Suprapubic skin (tissue), 4 donors: ENCODE results near the gene EML3. TPM values are rescaled to one million over a fixed set of nuclear protein-coding genes. Genes with fewer than 3 reads are reported as not detected.
"Not testable (repeated sequence)": the region's sequence is repeated elsewhere in the genome, so short reads cannot be mapped to it uniquely, and the experiment has no call there.

Source experiments
- DNase-seq, 2 donors: peaks; one replicate each; pipeline ENCODE4 v3.0.0-alpha.2; 2019; ENCODE audit warnings: low spot score in 2 of 2
- H3K27ac ChIP-seq: fragments of 200-600 bp; sonication (generic); one replicate; pipeline ENCODE4 v1.5.1; 2019
- H3K27me3 ChIP-seq: fragments of 200-600 bp; sonication (generic); one replicate; pipeline ENCODE4 v1.5.1; 2019
- H3K36me3 ChIP-seq: fragments of 200-600 bp; sonication (generic); one replicate; pipeline ENCODE4 v1.5.1; 2019
- H3K4me1 ChIP-seq: fragments of 200-600 bp; sonication (generic); one replicate; pipeline ENCODE4 v1.5.1; 2019
- H3K4me3 ChIP-seq: fragments of 200-600 bp; sonication (generic); one replicate; pipeline ENCODE4 v1.5.1; 2019; ENCODE audit warnings: mild to moderate bottlenecking
- H3K9me3 ChIP-seq: fragments of 200-600 bp; sonication (generic); one replicate; pipeline ENCODE4 v1.5.1; 2019
- EP300 ChIP-seq: sonication (generic); formaldehyde crosslinking; IDR thresholded peaks from one replicate; pipeline ENCODE4 v1.6.1; 2017; ENCODE audit warnings: antibody characterized with exemption
- POLR2A ChIP-seq, 2 donors: fragments of 450-650 bp; IDR thresholded peaks; one replicate each; pipeline ENCODE4 v1.6.1; 2017; ENCODE audit warnings: antibody characterized with exemption in 2 of 2, mild to moderate bottlenecking in 2 of 2, moderate library complexity in 2 of 2
- POLR2AphosphoS5 ChIP-seq, 3 donors: sonication (generic); formaldehyde crosslinking; IDR thresholded peaks; one replicate each; pipeline ENCODE4 v1.6.1; 2017; ENCODE audit warnings: antibody characterized with exemption in 3 of 3
- WGBS: methylation state at CpG from one replicate; pipeline ENCODE4 v1.1.5; 2018; 5-methylcytosine and 5-hydroxymethylcytosine counted together
- total RNA-seq, 4 donors: library from RNA; depleted of rRNA; stranded (reverse); fragments of >200 nt; gene quantifications; one replicate each; pipeline ENCODE4 v1.1.0, GENCODE V29; 2016
- TF ChIP-seq, protein P1 (sequence below), 2 donors: fragments of 200-600 bp in 1 of 2; fragments of 450-650 bp in 1 of 2; sonication (generic) in 1 of 2; IDR thresholded peaks; one replicate each; pipeline ENCODE4 v1.5.1; 2016 to 2019; ENCODE audit warnings: antibody characterized with exemption in 2 of 2, mild to moderate bottlenecking in 1 of 2, moderate library complexity in 1 of 2

The EML3 gene
- 10 to 100 TPM; 43.1 to 74.8 (median 55.8) TPM for total RNA-seq

DNA sequence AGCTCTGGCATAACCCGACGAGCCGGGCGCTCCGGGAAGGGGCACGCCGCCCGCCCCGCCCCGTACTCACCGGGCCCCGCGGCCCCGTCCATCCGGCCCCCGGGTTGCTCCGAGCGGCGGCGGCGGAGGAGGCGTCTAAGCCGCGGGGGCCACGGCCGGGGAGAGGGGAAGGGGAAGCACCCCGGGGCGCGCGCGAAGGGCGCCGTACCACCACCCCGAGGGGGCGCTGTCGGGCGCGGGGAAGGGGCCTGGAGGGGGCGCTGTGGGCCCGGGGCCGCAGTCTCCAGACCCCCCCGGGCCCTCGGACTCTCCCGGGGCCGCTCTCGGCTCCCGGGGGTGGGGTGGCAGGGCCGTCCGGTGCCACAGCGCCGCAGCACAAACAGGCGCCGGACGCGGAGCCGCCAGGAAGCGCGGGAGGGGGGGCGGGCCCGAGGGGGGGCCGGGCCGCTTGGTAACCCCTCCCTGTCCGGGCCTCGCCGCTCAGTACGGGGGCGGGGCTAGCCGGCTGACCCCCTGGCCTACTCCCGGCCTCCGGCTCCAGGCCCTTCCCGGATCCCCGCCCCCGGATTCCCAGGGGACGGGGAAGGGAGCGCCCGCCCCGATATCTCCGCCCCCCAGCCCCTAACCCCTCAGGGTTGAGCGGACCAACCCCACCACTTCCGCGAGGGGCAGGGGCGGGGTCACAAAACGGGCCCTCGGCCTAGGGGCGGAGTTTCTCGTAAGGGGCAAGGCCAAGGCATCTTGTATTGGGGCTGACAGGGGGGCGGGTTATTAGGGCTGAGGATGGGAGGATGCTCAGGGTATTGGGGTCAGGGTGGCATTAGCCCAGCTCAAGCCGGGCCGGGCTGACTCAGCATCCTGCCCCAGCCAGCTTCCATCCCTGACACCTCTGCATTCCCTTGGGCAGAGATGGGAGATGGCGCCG is at the start of gene EML3, which contains the start of gene ROM1:
Gene EML3 (minus strand): TSS at position 410 of the 925 bp plus-strand sequence. CDS start 318 bp downstream, at position 92.
Gene ROM1 (plus strand): TSS at position 892 of the 925 bp plus-strand sequence. CDS start 25 bp downstream, at position 917.
- TF ChIP-seq POLR2AphosphoS5 (IDR thresholded peaks at IDR 0.05) (no peak), EP300 (no peak), POLR2A (IDR thresholded peaks at IDR 0.05) (no peak)
- TF ChIP-seq, protein P1, sequence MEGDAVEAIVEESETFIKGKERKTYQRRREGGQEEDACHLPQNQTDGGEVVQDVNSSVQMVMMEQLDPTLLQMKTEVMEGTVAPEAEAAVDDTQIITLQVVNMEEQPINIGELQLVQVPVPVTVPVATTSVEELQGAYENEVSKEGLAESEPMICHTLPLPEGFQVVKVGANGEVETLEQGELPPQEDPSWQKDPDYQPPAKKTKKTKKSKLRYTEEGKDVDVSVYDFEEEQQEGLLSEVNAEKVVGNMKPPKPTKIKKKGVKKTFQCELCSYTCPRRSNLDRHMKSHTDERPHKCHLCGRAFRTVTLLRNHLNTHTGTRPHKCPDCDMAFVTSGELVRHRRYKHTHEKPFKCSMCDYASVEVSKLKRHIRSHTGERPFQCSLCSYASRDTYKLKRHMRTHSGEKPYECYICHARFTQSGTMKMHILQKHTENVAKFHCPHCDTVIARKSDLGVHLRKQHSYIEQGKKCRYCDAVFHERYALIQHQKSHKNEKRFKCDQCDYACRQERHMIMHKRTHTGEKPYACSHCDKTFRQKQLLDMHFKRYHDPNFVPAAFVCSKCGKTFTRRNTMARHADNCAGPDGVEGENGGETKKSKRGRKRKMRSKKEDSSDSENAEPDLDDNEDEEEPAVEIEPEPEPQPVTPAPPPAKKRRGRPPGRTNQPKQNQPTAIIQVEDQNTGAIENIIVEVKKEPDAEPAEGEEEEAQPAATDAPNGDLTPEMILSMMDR (IDR thresholded peaks at IDR 0.05): peak; percentile 78 to 97
- H3K4me1 ChIP-seq: peaks cover 39% of the 10 kb centered on the region
- peak within 1 kb of the TSS; percentile 94 for H3K27ac ChIP-seq
- 20% methylated on average over 1 of the region's 91 CpGs for WGBS
- no peaks in the 10 kb centered on the region for H3K27me3 ChIP-seq
- peak; percentile 96 for DNase-seq
- no peaks in the 10 kb centered on the region for H3K9me3 ChIP-seq
- peaks cover 44% of the 10 kb centered on the region for H3K36me3 ChIP-seq
- H3K4me3 ChIP-seq: peak within 1 kb of the TSS; percentile 88

DNA sequence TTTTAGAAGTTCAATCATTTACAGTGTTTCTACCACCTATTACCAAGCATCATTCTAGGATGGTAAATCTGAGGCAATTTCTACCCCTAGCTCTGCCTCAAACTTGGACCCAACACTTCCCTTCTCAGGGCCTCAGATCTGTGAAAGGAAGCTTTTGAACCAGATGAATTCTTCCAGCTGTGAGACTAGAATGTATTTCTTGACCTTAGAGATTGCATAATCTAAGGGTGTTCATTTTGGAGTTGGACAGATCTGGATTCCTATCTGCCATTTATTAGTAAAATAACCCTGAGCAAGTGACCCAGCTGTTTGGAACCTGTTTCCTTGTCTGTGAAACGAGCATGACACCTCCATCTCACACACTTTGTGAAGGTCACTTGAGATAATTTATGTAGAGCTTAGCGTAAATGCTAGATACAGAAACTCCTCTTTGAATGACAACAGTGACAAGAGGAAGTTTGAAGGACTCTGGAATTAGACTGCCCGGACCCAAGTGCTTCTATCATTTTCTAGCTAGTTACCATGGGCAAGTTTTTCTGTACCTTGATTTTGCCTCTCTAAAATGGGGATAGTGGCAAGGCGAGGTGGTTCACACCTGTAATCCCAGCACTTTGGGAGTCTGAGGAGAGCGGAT is 44.3 kb upstream of the EML3 start:
- Histone ChIP-seq H3K4me3 (no peak overlapping the region), H3K27ac (no peak overlapping the region), H3K27me3 (no peaks in the 10 kb centered on the region), H3K4me1 (peaks cover 12% of the 10 kb centered on the region), H3K36me3 (no peaks in the 10 kb centered on the region), H3K9me3 (no peaks in the 10 kb centered on the region)
- no peak for TF ChIP-seq POLR2AphosphoS5 (IDR thresholded peaks at IDR 0.05)
- TF ChIP-seq, protein P1 (IDR thresholded peaks at IDR 0.05): no peak
- TF ChIP-seq POLR2A (IDR thresholded peaks at IDR 0.05): no peak
- no peak for TF ChIP-seq EP300
- DNase-seq: no peak
- 57% methylated on average over 5 of the region's 5 CpGs for WGBS

GRCh38 chr11:62654297-62654696 is 41.7 kb upstream of the EML3 start:
- no peak for DNase-seq
- H3K4me1 ChIP-seq: peaks cover 17% of the 10 kb centered on the region
- no peaks in the 10 kb centered on the region for H3K9me3 ChIP-seq
- TF ChIP-seq EP300 (no peak), POLR2AphosphoS5 (IDR thresholded peaks at IDR 0.05) (no peak), POLR2A (IDR thresholded peaks at IDR 0.05) (no peak)
- TF ChIP-seq, protein P1 (IDR thresholded peaks at IDR 0.05): no peak
- H3K36me3 ChIP-seq: peaks cover 8% of the 10 kb centered on the region
- no peak overlapping the region for H3K27ac ChIP-seq
- 84% methylated on average over 11 of the region's 11 CpGs for WGBS
- no peak overlapping the region for H3K4me3 ChIP-seq
- H3K27me3 ChIP-seq: no peaks in the 10 kb centered on the region

GRCh38 chr11:62652161-62653006 is 39.8 kb upstream of the EML3 start:
- Histone ChIP-seq H3K36me3 (peaks cover 24% of the 10 kb centered on the region), H3K9me3 (no peaks in the 10 kb centered on the region), H3K4me3 (peak overlapping the region; percentile 72), H3K4me1 (peaks cover 19% of the 10 kb centered on the region), H3K27ac (peak overlapping the region; percentile 90), H3K27me3 (no peaks in the 10 kb centered on the region)
- no peak for DNase-seq
- TF ChIP-seq EP300 (no peak), POLR2A (IDR thresholded peaks at IDR 0.05) (no peak), POLR2AphosphoS5 (IDR thresholded peaks at IDR 0.05) (no peak)
- TF ChIP-seq, protein P1 (IDR thresholded peaks at IDR 0.05): no peak
- WGBS: 31% methylated on average over 15 of the region's 16 CpGs

- H3K27me3 ChIP-seq, H3K4me3 ChIP-seq, DNase-seq, H3K9me3 ChIP-seq, H3K27ac ChIP-seq: not testable (repeated sequence)
- peaks cover 24% of the 10 kb centered on the region for H3K36me3 ChIP-seq
- WGBS: 96% methylated on average over 12 of the region's 12 CpGs
- H3K4me1 ChIP-seq: peaks cover 32% of the 10 kb centered on the region
Measured at GRCh38 chr11:62650283-62650682, 37.7 kb upstream of the EML3 start.
